Caco-2 (cell line): ENCODE measurements around the gene ARHGAP25. TPM values are rescaled to one million over a fixed set of nuclear protein-coding genes. Genes with fewer than 3 reads are reported as not detected.

Source experiments
- BruUV-seq: library from RNA; stranded (reverse); fragments of 400-500 nt; replicated peaks from 2 replicates; lab custom pipeline; 2021; lab: Mats Ljungman, UMichigan
- CTCF ChIA-PET: fragments of 300-600 bp; sonication (Branson Sonifier 250); formaldehyde crosslinking; loops from one replicate; lab custom pipeline; 2022; ENCODE audit warnings: antibody characterized with exemption; lab: Charles Lee
- POLR2A ChIA-PET: fragments of 300-600 bp; sonication (Branson Sonifier 250); formaldehyde crosslinking; loops from one replicate; lab custom pipeline; 2022; ENCODE audit warnings: antibody characterized with exemption; lab: Charles Lee
- DNase-seq, 2 experiments: peaks; one replicate each; pipeline versions ENCODE4 v3.0.0 to v3.0.0-alpha.2; 2020 to 2022
- H3K27me3 ChIP-seq: replicated peaks from 2 replicates; pipeline ENCODE4 v1.6.0; 2011; ENCODE audit warnings: low read length; ENCODE audit not compliant: control insufficient read depth, insufficient read depth
- H3K36me3 ChIP-seq: 2 replicates; pipeline ENCODE4 v1.5.1; 2011; ENCODE audit warnings: low read length; ENCODE audit not compliant: control insufficient read depth, insufficient read depth
- H3K4me1 ChIP-seq: fragments of 250-450 bp; sonication (Bioruptor Pico); 2 replicates; pipeline ENCODE4 v1.5.1; 2020; ENCODE audit warnings: mild to moderate bottlenecking
- H3K4me3 ChIP-seq: 2 replicates; pipeline ENCODE4 v1.5.1; 2011; ENCODE audit warnings: low read depth, mild to moderate bottlenecking, control low read depth, low read length
- H3K9me3 ChIP-seq: fragments of 250-450 bp; sonication (Bioruptor Pico); 2 replicates; pipeline ENCODE4 v1.5.1; 2020; ENCODE audit warnings: mild to moderate bottlenecking, moderate library complexity
- H3K27ac Mint-ChIP-seq: one replicate; pipeline ENCODE4 v1.8.0; 2022; ENCODE audit warnings: mixed read lengths; ENCODE audit not compliant: unreplicated experiment
- H3K27me3 Mint-ChIP-seq: one replicate; pipeline ENCODE4 v1.8.0; 2022; ENCODE audit warnings: mixed read lengths; ENCODE audit not compliant: insufficient read depth, unreplicated experiment
- H3K36me3 Mint-ChIP-seq: one replicate; pipeline ENCODE4 v1.8.0; 2022; ENCODE audit warnings: mild to moderate bottlenecking, mixed read lengths; ENCODE audit not compliant: insufficient read depth, unreplicated experiment
- H3K4me1 Mint-ChIP-seq: one replicate; pipeline ENCODE4 v1.8.0; 2022; ENCODE audit warnings: low read depth, mixed read lengths; ENCODE audit not compliant: unreplicated experiment
- H3K4me3 Mint-ChIP-seq: one replicate; pipeline ENCODE4 v1.8.0; 2022; ENCODE audit warnings: mild to moderate bottlenecking, moderate library complexity, mixed read lengths; ENCODE audit not compliant: unreplicated experiment
- H3K9me3 Mint-ChIP-seq: one replicate; pipeline ENCODE4 v1.8.0; 2022; ENCODE audit warnings: mixed read lengths; ENCODE audit not compliant: unreplicated experiment
- CTCF ChIP-seq, 2 experiments: fragments of 200-600 bp in 1 of 2; IDR thresholded peaks; 1 replicate in 1 of 2; 2 replicates in 1 of 2; pipeline versions ENCODE4 v1.5.1 to v1.8.0; 2011 to 2022; ENCODE audit warnings: antibody characterized with exemption in 1 of 2, control low read depth in 1 of 2, inconsistent platforms in 1 of 2, low read depth in 1 of 2, low read length in 1 of 2, mild to moderate bottlenecking in 1 of 2, moderate library complexity in 1 of 2; ENCODE audit not compliant: insufficient read depth in 1 of 2, severe bottlenecking in 1 of 2, unreplicated experiment in 1 of 2
- intact Hi-C: fragments of 100-400 bp; cut with micrococcal nuclease; formaldehyde crosslinking; loops from one replicate; pipeline ENCODE4 v1.10.0; 2022; ENCODE audit not compliant: unreplicated experiment
- total RNA-seq: library from RNA; stranded (reverse); gene quantifications from 2 replicates; pipeline ENCODE4 v1.2.3, GENCODE V29; 2022

ARHGAP25 gene
- total RNA-seq, 1 experiment from 2014 or later = 0.48 TPM

- intact Hi-C loops = no loop called here
- no peaks in the 10 kb centered on the region for H3K27me3 ChIP-seq
- TF ChIP-seq CTCF (IDR thresholded peaks at IDR 0.05; ENCODE audit: insufficient read depth in 1 of 2, low read depth in 1 of 2, low read length in 1 of 2, severe bottlenecking in 1 of 2, unreplicated experiment in 1 of 2) = no peak
- ChIA-PET POLR2A (no interaction called here), CTCF (interaction anchor here (0.6 to 1.0 kb wide), 3 partner anchors 23 to 410 kb away, joined by 3 to 9 read pairs (median 3); no protein-coding TSS in a partner anchor)
- no TSS peak for BruUV-seq
- Mint-ChIP-seq H3K9me3 (peaks cover 9% of the 10 kb centered on the region), H3K27me3 (no peaks in the 10 kb centered on the region), H3K36me3 (no peaks in the 10 kb centered on the region), H3K27ac (no peak overlapping the region), H3K4me3 (no peak overlapping the region), H3K4me1 (peaks cover 11% of the 10 kb centered on the region)
- DNase-seq = no peak
- no peaks in the 10 kb centered on the region for H3K9me3 ChIP-seq
- no peak overlapping the region for H3K4me3 ChIP-seq
- H3K36me3 ChIP-seq = no peaks in the 10 kb centered on the region
- H3K4me1 ChIP-seq = no peaks in the 10 kb centered on the region
These were observed 2.3 kb upstream of the ARHGAP25 start for GRCh38 chr2:68732036-68732932.

GRCh38 chr2:68733365-68733764, 1.2 kb upstream of the ARHGAP25 start:
- Histone ChIP-seq H3K9me3 (no peaks in the 10 kb centered on the region), H3K4me1 (no peaks in the 10 kb centered on the region), H3K27me3 (no peaks in the 10 kb centered on the region), H3K36me3 (no peaks in the 10 kb centered on the region), H3K4me3 (no peak overlapping the region)
- Mint-ChIP-seq H3K4me1 (peaks cover 11% of the 10 kb centered on the region), H3K27me3 (no peaks in the 10 kb centered on the region), H3K27ac (no peak overlapping the region), H3K36me3 (no peaks in the 10 kb centered on the region), H3K9me3 (peaks cover 9% of the 10 kb centered on the region), H3K4me3 (no peak overlapping the region)
- BruUV-seq = no TSS peak
- intact Hi-C loops = no loop called here
- ChIA-PET POLR2A (no interaction called here), CTCF (no interaction called here)
- TF ChIP-seq CTCF (IDR thresholded peaks at IDR 0.05; ENCODE audit: insufficient read depth in 1 of 2, low read depth in 1 of 2, low read length in 1 of 2, severe bottlenecking in 1 of 2, unreplicated experiment in 1 of 2) = no peak
- DNase-seq = no peak

- TF ChIP-seq CTCF (IDR thresholded peaks at IDR 0.05; ENCODE audit: insufficient read depth in 1 of 2, low read depth in 1 of 2, low read length in 1 of 2, severe bottlenecking in 1 of 2, unreplicated experiment in 1 of 2) = no peak
- ChIA-PET CTCF (interaction anchor here (0.6 kb wide), 1 partner anchor 250 kb away, joined by 3 read pairs; no protein-coding TSS in a partner anchor), POLR2A (no interaction called here)
- no peak for DNase-seq
- Mint-ChIP-seq H3K27me3 (no peaks in the 10 kb centered on the region), H3K4me3 (no peak overlapping the region), H3K36me3 (no peaks in the 10 kb centered on the region), H3K4me1 (peaks cover 11% of the 10 kb centered on the region), H3K27ac (no peak overlapping the region), H3K9me3 (peaks cover 9% of the 10 kb centered on the region)
- Histone ChIP-seq H3K36me3 (no peaks in the 10 kb centered on the region), H3K4me3 (no peak overlapping the region), H3K27me3 (no peaks in the 10 kb centered on the region), H3K4me1 (no peaks in the 10 kb centered on the region), H3K9me3 (no peaks in the 10 kb centered on the region)
- intact Hi-C loops = no loop called here
- BruUV-seq = no TSS peak
These were observed 435 bp upstream of the ARHGAP25 start for GRCh38 chr2:68734176-68734575.
